Caco-2 (cell line): ENCODE measurements around the gene SMIM14. TPM values are rescaled to one million over a fixed set of nuclear protein-coding genes. Genes with fewer than 3 reads are reported as not detected.
"Not testable (repeated sequence)": the region's sequence is repeated elsewhere in the genome, so short reads cannot be mapped to it uniquely, and the experiment has no call there.

Experiments used
- BruUV-seq: library from RNA; stranded (reverse); fragments of 400-500 nt; replicated peaks from 2 replicates; lab custom pipeline; 2021; lab: Mats Ljungman, UMichigan
- CTCF ChIA-PET: fragments of 300-600 bp; sonication (Branson Sonifier 250); formaldehyde crosslinking; loops from one replicate; lab custom pipeline; 2022; ENCODE audit warnings: antibody characterized with exemption; lab: Charles Lee
- POLR2A ChIA-PET: fragments of 300-600 bp; sonication (Branson Sonifier 250); formaldehyde crosslinking; loops from one replicate; lab custom pipeline; 2022; ENCODE audit warnings: antibody characterized with exemption; lab: Charles Lee
- DNase-seq, 2 experiments: peaks; one replicate each; pipeline versions ENCODE4 v3.0.0 to v3.0.0-alpha.2; 2020 to 2022
- H3K27me3 ChIP-seq: replicated peaks from 2 replicates; pipeline ENCODE4 v1.6.0; 2011; ENCODE audit warnings: low read length; ENCODE audit not compliant: control insufficient read depth, insufficient read depth
- H3K36me3 ChIP-seq: 2 replicates; pipeline ENCODE4 v1.5.1; 2011; ENCODE audit warnings: low read length; ENCODE audit not compliant: control insufficient read depth, insufficient read depth
- H3K4me1 ChIP-seq: fragments of 250-450 bp; sonication (Bioruptor Pico); 2 replicates; pipeline ENCODE4 v1.5.1; 2020; ENCODE audit warnings: mild to moderate bottlenecking
- H3K4me3 ChIP-seq: 2 replicates; pipeline ENCODE4 v1.5.1; 2011; ENCODE audit warnings: low read depth, mild to moderate bottlenecking, control low read depth, low read length
- H3K9me3 ChIP-seq: fragments of 250-450 bp; sonication (Bioruptor Pico); 2 replicates; pipeline ENCODE4 v1.5.1; 2020; ENCODE audit warnings: mild to moderate bottlenecking, moderate library complexity
- H3K27ac Mint-ChIP-seq: one replicate; pipeline ENCODE4 v1.8.0; 2022; ENCODE audit warnings: mixed read lengths; ENCODE audit not compliant: unreplicated experiment
- H3K27me3 Mint-ChIP-seq: one replicate; pipeline ENCODE4 v1.8.0; 2022; ENCODE audit warnings: mixed read lengths; ENCODE audit not compliant: insufficient read depth, unreplicated experiment
- H3K36me3 Mint-ChIP-seq: one replicate; pipeline ENCODE4 v1.8.0; 2022; ENCODE audit warnings: mild to moderate bottlenecking, mixed read lengths; ENCODE audit not compliant: insufficient read depth, unreplicated experiment
- H3K4me1 Mint-ChIP-seq: one replicate; pipeline ENCODE4 v1.8.0; 2022; ENCODE audit warnings: low read depth, mixed read lengths; ENCODE audit not compliant: unreplicated experiment
- H3K4me3 Mint-ChIP-seq: one replicate; pipeline ENCODE4 v1.8.0; 2022; ENCODE audit warnings: mild to moderate bottlenecking, moderate library complexity, mixed read lengths; ENCODE audit not compliant: unreplicated experiment
- H3K9me3 Mint-ChIP-seq: one replicate; pipeline ENCODE4 v1.8.0; 2022; ENCODE audit warnings: mixed read lengths; ENCODE audit not compliant: unreplicated experiment
- intact Hi-C: fragments of 100-400 bp; cut with micrococcal nuclease; formaldehyde crosslinking; loops from one replicate; pipeline ENCODE4 v1.10.0; 2022; ENCODE audit not compliant: unreplicated experiment
- total RNA-seq: library from RNA; stranded (reverse); gene quantifications from 2 replicates; pipeline ENCODE4 v1.2.3, GENCODE V29; 2022
- TF ChIP-seq, protein P1 (sequence below), 2 experiments: fragments of 200-600 bp in 1 of 2; IDR thresholded peaks; 1 replicate in 1 of 2; 2 replicates in 1 of 2; pipeline versions ENCODE4 v1.5.1 to v1.8.0; 2011 to 2022; ENCODE audit warnings: antibody characterized with exemption in 1 of 2, control low read depth in 1 of 2, inconsistent platforms in 1 of 2, low read depth in 1 of 2, low read length in 1 of 2, mild to moderate bottlenecking in 1 of 2, moderate library complexity in 1 of 2; ENCODE audit not compliant: insufficient read depth in 1 of 2, severe bottlenecking in 1 of 2, unreplicated experiment in 1 of 2

SMIM14 gene
- total RNA-seq, 1 experiment from 2014 or later = 41.0 TPM

GRCh38 chr4:39658756-39659155, 20.1 kb upstream of the SMIM14 start:
- no TSS peak for BruUV-seq
- H3K4me1 Mint-ChIP-seq = no peaks in the 10 kb centered on the region
- Histone ChIP-seq H3K4me1 (peaks cover 3% of the 10 kb centered on the region), H3K9me3 (no peaks in the 10 kb centered on the region), H3K4me3 (no peak overlapping the region), H3K36me3 (no peaks in the 10 kb centered on the region), H3K27me3 (no peaks in the 10 kb centered on the region)
- H3K36me3 Mint-ChIP-seq = no peaks in the 10 kb centered on the region
- no peak for DNase-seq
- TF ChIP-seq, protein P1, sequence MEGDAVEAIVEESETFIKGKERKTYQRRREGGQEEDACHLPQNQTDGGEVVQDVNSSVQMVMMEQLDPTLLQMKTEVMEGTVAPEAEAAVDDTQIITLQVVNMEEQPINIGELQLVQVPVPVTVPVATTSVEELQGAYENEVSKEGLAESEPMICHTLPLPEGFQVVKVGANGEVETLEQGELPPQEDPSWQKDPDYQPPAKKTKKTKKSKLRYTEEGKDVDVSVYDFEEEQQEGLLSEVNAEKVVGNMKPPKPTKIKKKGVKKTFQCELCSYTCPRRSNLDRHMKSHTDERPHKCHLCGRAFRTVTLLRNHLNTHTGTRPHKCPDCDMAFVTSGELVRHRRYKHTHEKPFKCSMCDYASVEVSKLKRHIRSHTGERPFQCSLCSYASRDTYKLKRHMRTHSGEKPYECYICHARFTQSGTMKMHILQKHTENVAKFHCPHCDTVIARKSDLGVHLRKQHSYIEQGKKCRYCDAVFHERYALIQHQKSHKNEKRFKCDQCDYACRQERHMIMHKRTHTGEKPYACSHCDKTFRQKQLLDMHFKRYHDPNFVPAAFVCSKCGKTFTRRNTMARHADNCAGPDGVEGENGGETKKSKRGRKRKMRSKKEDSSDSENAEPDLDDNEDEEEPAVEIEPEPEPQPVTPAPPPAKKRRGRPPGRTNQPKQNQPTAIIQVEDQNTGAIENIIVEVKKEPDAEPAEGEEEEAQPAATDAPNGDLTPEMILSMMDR (IDR thresholded peaks at IDR 0.05; ENCODE audit: insufficient read depth in 1 of 2, low read depth in 1 of 2, low read length in 1 of 2, severe bottlenecking in 1 of 2, unreplicated experiment in 1 of 2) = no peak
- H3K4me3 Mint-ChIP-seq = no peak overlapping the region
- POLR2A ChIA-PET = no interaction called here
- no peaks in the 10 kb centered on the region for H3K9me3 Mint-ChIP-seq
- H3K27ac Mint-ChIP-seq = no peak overlapping the region
- CTCF ChIA-PET = interaction anchor here (0.6 kb wide), 1 partner anchor 1124 kb away, joined by 3 read pairs; no protein-coding TSS in a partner anchor
- no peaks in the 10 kb centered on the region for H3K27me3 Mint-ChIP-seq
- intact Hi-C loops = loop anchor here (2.0 kb wide), 1 partner anchor 190 kb away; no protein-coding TSS in a partner anchor

- H3K9me3 ChIP-seq = no peaks in the 10 kb centered on the region
- no peak overlapping the region for H3K4me3 ChIP-seq
- no peaks in the 10 kb centered on the region for H3K27me3 ChIP-seq
- no peaks in the 10 kb centered on the region for H3K36me3 ChIP-seq
- H3K4me1 ChIP-seq = no peaks in the 10 kb centered on the region
- Mint-ChIP-seq H3K4me1 (no peaks in the 10 kb centered on the region), H3K27me3 (no peaks in the 10 kb centered on the region), H3K4me3 (no peak overlapping the region), H3K27ac (no peak overlapping the region), H3K9me3 (no peaks in the 10 kb centered on the region), H3K36me3 (no peaks in the 10 kb centered on the region)
- no peak for DNase-seq
- intact Hi-C loops = no loop called here
- ChIA-PET CTCF (no interaction called here), POLR2A (no interaction called here)
- TF ChIP-seq, protein P1 (IDR thresholded peaks at IDR 0.05; ENCODE audit: insufficient read depth in 1 of 2, low read depth in 1 of 2, low read length in 1 of 2, severe bottlenecking in 1 of 2, unreplicated experiment in 1 of 2) = no peak
- BruUV-seq = no TSS peak
Measured at GRCh38 chr4:39657465-39657864, 18.8 kb upstream of the SMIM14 start.

DNA sequence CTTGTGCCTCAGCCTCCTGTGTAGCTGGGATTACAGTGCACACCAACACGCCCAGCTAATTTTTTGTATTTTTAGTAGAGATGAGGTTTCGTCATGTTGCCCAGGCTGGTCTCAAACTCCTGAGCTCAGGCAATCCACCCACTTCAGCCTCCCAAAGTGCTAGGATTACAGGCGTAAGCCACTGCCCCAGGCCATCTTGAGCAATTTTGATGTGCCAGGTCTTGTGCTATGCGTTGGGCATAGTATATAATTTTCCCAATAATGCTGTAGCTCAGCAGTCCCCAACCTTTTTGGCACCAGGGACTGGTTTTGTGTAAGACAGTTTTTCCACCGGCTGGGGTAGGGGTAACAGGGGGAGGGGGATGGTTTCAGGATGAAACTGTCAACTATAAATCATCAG, 18.0 kb upstream of the SMIM14 start:
- H3K4me3 ChIP-seq, H3K4me1 ChIP-seq, intact Hi-C loops, CTCF ChIA-PET, H3K27me3 Mint-ChIP-seq, H3K9me3 Mint-ChIP-seq, H3K36me3 Mint-ChIP-seq, H3K27me3 ChIP-seq, POLR2A ChIA-PET, BruUV-seq, H3K27ac Mint-ChIP-seq, H3K4me1 Mint-ChIP-seq, DNase-seq, H3K36me3 ChIP-seq, H3K4me3 Mint-ChIP-seq, H3K9me3 ChIP-seq: not testable (repeated sequence)

- no peaks in the 10 kb centered on the region for H3K36me3 Mint-ChIP-seq
- no peak for DNase-seq
- intact Hi-C loops = no loop called here
- ChIA-PET CTCF (no interaction called here), POLR2A (no interaction called here)
- Histone ChIP-seq H3K27me3 (no peaks in the 10 kb centered on the region), H3K4me1 (peaks cover 4% of the 10 kb centered on the region; the same call in 1 of the 2 replicates), H3K9me3 (no peaks in the 10 kb centered on the region), H3K4me3 (no peak overlapping the region), H3K36me3 (no peaks in the 10 kb centered on the region)
- H3K9me3 Mint-ChIP-seq = no peaks in the 10 kb centered on the region
- H3K4me3 Mint-ChIP-seq = no peak overlapping the region
- no peaks in the 10 kb centered on the region for H3K4me1 Mint-ChIP-seq
- no peak overlapping the region for H3K27ac Mint-ChIP-seq
- no peaks in the 10 kb centered on the region for H3K27me3 Mint-ChIP-seq
- BruUV-seq = no TSS peak
- TF ChIP-seq, protein P1 (IDR thresholded peaks at IDR 0.05; ENCODE audit: insufficient read depth in 1 of 2, low read depth in 1 of 2, low read length in 1 of 2, severe bottlenecking in 1 of 2, unreplicated experiment in 1 of 2) = no peak
Measured at GRCh38 chr4:39655876-39656275, 17.2 kb upstream of the SMIM14 start.
